HG02588 (cell line): ENCODE measurements around the gene IL2RA.
"Not testable (repeated sequence)": the region's sequence is repeated elsewhere in the genome, so short reads cannot be mapped to it uniquely, and the experiment has no call there.

Experiments used
- ATAC-seq: cut with Tn5 transposase; IDR thresholded peaks from one replicate; pipeline ENCODE4 v1.9.1; 2021; ENCODE audit warnings: mild to moderate bottlenecking, moderate library complexity; ENCODE audit not compliant: unreplicated experiment

The IL2RA gene

DNA sequence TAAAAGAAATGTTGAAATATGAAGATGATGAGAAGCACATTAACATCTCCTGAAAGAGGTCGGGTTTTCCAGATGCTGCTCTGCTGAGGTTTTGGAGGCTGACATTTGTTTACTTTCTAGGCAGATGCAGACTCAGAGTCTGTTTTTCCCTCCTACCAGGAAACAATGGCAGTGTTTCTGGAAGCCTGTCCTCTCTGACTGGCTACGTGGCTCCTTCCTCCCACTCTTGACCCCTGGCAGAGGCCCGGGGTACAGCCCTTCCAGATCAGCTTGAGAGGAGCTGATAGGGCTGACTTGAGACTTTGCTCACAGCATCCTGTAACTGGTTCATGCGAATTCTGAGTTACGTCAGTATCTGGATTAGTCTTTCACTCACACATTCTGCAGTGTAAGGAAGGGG, 43.7 kb downstream of the IL2RA start:
- ATAC-seq, result no peak

DNA sequence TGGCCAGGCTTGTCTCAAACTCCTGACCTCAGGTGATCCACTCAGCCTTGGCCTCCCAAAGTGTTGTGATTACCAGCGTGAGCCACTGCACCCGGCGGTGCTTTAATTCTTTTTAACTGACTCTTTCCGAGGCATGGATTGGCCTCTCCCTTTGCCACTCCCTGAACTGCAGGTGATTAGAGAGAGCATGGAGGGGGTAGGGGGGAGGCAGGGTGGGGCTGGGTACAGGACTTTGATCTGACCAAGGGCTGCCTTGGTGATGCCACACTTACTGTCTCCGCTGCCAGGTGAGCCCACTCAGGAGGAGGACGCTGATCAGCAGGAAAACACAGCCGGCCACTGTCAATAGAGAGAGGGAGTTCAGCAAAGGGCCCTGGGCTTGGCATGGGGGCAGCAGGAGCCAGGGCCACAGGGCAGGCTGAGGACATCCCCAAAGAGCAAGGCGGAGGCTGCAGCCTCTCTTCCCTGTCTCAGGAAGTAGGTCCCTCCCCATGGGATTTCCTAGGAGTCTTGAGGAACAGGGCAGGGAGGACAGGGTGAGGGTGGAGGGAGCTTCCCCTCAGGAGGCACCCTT, 44.3 kb downstream of the IL2RA start:
- no peak for ATAC-seq

DNA sequence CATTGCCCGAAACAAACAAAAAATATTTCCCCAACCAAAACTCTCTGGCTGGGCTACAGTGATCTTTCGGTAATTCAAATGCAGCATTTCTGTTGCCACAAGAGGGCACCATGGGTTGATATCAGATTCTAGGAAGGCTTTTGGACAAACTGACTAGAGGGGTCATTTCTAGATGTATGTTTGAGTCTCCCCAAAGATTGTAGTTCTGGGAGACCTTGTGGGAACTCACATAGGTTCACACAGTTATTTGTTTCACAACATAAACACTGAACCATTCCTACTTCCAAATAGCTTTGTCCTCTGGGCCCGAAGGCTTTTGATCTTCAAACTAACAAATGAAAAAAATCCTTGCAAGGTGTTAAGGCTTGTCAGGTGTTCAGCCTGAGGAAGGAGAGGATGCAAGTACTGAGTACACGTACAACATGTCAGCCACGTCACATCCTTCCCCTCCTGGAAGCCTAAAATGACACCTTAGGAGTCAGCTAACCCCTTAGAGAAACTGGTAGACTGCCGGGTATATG, 47.9 kb downstream of the IL2RA start:
- ATAC-seq, result no peak

DNA sequence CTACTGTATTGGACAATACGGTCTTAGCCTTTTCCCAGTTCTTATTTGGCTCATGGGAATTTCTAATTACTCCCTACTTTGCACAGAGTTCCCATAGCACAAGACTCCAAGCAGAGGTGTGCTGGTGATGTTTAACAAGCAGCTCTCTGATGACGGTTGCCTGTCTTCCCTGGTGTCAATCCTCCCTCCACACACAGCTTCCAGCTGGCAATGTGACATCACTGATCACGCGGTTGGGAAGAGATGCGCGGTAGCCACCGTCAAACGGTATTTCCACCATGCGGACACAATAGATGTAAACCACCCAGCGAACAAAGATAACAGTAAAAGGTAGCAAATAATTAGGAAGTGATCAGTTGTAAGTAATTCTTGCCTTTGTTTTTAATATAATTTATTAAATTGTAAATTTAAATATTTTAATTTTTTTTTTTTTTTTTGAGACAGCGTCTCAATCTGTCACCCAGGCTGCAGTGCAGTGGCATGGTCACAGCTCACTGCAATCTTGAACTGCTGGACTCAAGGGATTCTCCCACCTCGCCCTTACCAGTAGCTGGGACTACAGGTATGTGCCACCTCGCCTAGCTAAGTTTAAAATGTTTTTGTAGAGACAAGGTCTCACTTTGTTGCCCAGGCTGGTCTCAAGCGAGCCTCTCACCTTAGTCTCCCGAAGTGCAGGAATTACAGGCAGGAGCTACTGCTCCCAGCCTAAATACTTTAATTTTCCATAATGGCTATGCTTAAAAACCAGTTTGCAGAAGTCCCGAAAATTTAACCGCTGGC, 48.6 kb downstream of the IL2RA start:
- ATAC-seq, result no peak

DNA sequence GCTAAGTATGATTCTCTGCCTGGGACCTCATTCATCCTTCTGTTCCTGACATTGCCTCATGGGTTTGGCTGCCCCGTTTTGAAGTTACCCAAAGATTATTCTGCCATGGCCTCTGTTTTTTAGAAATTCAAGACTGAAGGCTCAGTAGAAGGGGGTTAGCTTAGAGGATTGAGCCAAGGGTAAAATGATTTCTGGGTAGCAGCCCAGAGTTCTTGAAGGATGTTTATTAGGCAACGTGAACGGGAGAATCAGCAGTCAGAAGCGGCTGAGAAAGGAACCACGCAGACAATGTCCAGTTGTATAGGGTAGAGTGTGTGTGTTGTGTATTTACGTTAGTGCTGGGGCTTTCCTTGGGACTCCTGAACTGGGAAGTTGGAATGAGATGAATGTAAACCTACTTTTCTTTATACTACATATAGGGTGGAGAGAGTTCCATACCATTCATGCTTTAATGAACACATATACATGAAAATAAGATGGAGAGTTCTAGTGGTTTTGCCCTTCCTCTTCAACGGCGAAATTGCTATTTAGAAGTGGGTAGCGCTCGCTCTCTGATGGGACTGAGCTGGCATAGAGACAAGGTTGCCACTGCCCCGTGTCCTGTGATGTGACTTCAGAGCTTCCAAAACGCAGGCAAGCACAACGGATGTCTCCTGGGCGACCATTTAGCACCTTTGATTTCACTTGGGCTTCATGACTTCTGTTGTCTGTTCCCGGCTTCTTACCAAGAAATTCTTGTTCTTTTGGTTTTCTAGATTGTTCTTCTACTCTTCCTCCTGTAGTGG, 49.9 kb downstream of the IL2RA start:
- ATAC-seq, result no peak

DNA sequence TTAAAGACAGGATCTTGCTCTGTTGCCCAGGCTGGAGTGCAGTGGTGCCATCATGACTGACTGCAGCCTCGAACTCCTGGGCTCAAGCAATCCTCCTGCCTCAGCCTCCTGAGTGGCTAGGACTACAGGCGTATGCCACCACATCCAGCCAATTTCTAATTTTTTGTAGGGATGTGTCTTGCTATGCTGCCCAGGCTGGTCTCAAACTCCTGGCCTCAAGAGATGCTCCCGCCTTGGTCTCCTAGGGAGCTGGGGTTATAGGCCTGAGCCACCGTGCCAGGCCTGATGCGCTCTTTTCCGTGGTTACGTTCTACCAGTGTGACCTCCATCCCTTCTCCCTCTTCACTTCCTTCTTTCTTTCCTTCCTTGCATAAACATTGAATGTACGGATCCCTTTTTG, 50.6 kb downstream of the IL2RA start:
- no peak for ATAC-seq

DNA sequence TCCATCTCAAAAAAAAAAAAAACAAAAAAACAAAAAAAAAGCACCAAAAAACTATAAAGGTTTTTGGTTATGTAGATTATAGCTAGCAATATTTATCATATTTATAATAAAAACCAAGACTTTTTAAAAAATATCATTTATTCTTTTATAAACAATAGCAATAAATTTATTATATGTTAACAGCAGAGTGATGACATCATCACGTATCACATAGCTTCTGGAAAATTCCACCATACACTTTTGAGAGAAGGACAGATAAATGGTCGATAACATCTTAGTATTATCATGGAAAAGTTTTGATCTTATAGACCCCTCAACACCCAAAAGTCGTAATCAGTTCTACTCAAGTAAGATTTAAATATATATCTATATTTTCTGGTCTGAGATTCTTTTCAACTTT, 51.6 kb downstream of the IL2RA start:
- ATAC-seq, result no peak

DNA sequence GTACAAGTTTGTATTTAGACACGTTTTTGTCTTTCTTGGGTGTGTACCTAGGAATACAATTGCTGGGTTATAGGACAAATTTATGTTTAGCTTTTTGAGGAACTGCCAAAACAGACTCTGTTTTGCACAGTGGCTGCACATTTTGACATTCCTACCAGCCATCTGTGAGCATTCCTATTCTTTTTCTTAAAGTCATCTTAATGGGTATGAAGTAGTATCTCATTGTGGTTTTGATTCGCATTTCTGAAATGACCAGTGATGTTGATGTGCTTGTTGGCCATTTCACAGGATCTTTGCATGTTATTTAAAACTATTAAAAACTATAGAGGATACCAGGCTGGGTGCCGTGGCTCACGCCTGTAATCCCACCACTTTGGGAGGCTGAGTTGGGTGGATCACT, 52.2 kb downstream of the IL2RA start:
- no peak for ATAC-seq

DNA sequence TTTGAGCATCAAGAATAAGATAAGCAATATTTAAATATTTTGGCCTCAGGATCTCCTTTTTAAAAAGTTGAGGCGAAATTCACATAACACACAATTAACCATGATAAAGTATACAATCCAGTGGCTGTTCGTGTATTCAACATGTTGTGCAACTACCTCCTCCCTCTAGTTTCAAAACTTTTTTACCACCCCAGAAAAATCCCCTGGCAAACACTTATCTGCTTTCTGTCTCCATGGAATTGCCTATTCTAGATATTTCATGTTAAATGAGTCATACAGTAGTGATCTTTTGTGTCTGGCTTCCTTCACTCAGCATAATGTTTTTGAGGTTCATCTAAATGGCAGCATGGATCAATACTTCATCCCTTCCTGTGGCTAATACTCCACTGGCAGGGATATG, 53.0 kb downstream of the IL2RA start:
- ATAC-seq, result no peak

DNA sequence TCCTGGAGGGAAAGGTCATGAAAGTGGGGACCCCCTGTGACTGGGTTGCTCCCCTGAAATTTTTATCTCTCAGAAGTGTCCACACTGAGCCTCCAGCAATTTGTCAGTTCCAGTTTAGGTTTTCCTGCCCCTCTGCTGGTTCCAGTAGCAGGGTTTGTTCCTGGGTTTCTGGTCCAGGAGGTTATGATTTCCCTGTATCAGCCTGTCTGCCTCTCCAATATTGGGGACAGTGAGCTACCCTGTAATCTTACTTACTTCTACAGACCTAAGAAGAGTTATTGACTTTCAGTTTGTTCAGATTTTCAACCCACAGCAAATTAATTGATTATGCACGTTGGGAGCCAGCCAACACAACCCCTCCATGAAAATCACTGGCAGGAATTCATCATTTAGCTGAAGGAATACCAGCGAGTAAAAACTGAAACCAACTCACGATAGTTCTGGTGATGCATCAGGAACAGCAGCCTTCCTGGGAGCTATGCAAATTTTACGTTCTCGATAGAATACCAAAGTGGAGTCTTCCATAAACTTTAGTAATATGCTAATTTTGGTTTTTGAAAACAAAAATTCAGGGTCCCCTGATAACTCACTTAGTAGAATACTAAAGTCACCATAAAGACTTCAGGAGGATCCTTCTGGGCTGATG, 53.5 kb downstream of the IL2RA start:
- ATAC-seq, result no peak

DNA sequence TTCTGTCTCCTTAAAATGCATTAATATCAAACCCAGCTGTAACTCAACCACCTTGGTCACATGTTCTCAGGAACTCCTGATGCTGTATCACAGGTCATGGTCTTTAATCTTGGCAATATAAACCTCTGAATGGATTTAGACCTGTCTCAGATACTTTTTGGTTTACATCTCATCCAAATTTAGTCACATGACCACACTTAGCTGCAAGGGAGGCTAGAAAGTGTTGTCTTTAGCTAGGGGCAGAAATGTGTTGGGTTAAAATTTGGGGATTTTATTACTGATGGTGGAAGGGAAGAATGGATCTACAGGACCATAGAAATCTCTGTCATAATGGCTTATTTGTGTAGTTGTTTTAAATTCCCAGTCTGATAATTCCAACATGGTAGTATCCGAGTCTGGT, 55.2 kb downstream of the IL2RA start:
- no peak for ATAC-seq

DNA sequence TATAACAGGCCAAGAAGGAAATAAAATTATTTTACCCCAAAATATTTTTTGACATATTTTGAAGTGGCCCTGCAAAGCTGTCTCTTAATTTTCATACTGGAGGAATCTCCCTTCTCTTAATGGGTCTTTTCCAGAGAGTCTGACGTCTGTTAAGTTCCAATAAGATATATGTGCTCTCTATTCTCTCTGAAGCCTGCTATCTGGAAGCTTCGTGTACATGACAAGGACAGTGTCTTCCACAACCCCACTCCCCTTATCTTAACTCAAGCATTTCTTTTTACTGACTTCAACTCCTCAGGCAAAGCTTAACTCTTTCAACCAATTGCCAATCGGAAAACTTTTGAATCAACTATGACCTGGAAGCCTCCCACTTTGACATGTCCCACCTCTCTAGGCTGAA, 55.6 kb downstream of the IL2RA start:
- ATAC-seq, result no peak

DNA sequence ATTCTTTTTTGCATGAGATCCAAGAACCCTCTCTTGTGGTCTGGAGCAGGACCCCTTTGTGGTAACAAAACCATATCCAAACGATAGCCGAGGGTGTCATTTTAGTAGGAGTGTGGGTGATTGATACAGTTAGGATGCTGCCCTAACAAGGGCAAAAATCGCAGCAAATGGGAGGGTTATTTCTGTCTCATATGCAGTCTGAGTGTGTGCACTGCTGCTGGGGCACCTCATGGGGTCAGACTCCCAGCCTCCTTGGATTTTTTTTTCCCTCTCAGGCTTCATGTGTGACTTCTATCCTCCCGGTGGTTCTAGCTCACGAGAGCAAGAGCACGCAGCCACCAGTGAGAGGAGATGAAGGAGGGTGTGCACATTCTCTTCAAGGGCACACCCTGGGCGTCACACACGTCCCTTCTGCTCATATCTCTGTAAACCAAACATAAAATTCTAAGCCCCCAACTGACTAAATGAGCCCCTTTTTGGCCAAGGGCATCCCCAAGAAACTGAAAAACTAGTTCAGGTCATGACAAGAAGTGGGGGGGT, 56.2 kb downstream of the IL2RA start:
- ATAC-seq, result no peak

DNA sequence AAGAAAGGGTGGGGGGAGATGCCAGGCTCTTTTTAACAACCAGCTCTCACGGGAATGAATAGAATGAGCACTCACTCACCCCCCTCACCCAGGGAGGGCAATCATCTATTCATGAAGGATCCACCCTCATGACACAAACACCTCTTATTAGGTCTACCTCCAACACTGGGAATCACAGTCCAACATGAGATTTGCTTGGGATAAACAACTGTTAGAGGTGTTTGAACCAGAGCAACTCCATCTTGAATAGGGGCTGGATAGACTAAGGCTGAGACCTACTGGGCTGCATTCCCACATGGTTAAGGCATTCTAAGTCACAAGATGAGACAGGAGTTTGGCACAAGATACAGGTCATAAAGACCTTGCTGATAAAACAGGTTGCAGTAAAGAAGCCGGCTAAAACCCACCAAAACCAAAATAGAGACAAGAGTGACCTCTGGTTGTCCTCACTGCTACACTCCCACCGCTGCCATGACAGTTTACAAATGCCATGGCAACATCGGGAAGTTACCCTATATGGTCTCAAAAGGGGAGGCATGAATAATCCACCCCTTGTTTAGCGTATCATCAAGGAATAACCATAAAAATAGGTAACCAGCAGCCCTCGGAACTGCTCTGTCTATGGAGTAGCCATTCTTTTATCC, 56.9 kb downstream of the IL2RA start:
- ATAC-seq, result not testable (repeated sequence)

DNA sequence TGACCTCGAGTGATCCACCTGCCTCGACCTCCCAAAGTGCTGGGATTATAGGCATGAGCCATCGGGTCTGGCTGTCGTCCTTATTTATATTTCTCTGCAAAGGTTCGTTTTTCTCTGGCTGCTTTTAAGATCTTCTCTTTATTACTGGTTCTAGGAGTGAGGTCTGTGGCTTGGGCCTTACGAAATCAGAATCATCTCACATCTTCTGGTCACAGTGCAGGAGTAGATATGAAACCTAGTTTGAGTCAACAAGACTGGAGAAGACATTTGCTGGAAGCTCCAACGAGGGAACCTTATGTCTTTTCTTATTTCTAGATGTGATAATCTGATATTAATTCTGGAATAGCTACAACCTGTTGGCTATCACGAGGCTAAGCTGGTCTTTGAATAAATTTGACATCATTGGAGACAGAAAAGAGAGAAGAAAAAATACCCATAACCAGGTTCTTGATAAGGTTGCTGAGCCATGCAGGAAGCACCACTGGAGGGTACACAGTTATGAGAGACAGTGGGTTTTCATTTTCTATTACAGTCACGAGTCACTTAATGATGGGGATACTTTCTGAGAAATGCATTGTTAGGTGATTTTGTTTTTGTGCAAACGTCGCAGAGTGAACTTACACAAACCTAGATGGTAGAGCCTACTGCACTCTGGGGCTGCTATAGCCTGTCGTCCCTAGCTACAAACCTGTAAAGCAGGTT, 59.2 kb downstream of the IL2RA start:
- no peak for ATAC-seq

DNA sequence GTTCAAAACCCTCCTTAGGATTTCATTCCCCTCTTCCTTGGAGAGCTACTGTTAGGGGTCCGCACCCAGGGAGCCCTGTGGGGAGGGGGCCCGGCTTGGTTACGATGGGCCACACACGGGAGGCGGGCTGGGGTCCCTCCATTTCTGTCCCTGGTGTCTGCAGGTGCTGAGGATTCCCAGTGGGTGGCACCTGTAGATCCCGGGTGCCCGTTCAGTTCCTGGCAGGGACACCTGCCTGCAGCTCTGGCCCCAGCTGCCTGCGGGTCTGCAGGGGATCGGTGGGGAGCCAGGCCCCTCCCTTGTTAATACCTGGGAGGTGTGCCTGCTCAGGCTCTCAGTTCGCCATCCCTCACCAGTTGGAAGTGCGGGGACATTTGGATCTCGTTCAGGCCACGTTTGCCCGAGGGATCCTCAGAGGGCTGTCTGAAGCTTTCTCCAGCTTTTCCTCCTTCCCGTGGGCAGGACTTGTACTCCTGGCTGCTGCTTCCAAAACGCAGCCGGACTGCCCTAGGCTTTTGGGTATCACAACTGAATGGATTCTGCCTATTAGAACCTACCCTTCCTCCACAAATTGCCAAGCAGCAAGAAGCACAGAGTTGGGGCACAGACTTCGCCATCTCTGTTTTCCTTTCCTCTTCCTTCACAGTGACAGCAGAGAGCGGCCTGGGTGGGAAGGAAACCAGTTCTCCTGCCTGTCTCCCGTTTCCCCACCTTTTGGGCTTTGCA, 62.6 kb downstream of the IL2RA start:
- ATAC-seq, result no peak

DNA sequence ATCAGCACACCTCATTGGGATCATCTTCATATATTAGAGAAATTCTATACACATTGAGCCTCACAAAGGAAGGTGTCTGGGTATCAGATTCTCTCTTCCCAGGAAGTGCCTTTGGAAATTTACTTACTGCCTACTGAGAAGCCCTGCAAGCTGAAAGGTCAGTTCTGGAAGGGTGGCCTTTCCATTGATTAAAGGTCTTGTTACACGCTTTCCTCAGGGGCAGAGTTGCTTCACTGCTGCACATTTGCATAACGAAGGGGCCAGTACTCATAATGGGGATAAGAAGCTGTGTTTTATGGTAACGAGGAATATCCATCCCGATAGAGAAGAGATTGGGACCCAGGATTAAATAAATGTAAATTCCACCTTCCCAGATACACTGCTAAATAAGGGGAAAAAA, 65.5 kb downstream of the IL2RA start:
- ATAC-seq, result no peak

DNA sequence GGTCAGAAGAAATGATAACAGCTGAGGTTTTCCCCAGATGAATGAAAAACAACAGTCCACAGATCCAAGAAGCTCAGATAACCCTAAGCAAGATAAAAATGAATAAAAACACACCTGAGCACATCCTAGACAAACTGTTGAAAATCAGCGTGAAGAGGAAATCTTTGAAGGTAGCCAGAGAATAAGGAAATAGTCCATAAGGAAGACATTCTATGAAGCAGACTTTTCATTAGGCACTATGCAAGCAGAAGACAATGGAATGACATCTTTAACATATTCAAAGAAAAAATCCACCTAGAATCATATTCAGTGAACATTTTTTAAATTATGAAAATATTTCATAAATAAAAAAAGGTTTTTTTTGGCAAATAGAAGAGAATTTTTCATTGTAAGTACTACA, 69.8 kb downstream of the IL2RA start:
- no peak for ATAC-seq

DNA sequence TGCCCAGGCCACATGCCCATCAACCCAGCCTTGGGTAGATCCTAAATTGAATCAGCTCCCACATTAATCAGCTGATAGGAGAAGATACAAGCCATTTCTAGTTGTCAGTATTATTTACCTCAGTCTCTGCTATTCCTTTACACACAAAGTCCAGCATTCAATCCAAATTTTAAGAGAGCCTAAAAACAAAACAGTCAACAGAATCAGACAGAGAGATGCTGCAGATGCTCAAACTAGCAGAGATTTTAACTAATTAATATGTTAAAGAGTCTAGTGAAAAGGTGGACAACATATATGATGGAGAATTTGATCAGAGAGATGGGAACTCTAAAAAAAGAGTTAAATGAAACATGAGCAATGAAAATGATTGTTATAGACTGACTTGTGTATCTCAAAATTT, 70.5 kb downstream of the IL2RA start:
- no peak for ATAC-seq
